ENCODE measurements around the gene LEMD2.

DNA sequence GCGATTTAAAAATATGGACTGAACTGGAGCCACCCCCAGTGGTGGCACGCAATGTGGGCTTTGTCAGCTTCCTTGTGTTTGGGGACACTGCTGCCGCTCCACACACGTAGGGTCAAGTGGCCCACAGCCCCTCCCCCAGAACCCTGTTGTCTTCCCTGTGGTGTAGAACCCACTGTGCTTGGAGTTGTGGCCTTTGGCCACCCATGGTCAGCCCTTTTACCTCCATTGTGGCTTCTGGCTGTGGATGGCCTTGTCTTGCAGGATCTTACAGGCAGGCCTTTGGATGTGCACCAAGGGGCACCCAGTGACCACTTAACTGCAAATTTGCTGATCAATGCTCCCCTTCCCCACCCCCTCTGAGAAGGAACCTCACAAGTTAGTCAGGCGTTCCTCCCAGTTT is 2.0 kb upstream of the LEMD2 start:
- TF ChIP-seq, protein P1, sequence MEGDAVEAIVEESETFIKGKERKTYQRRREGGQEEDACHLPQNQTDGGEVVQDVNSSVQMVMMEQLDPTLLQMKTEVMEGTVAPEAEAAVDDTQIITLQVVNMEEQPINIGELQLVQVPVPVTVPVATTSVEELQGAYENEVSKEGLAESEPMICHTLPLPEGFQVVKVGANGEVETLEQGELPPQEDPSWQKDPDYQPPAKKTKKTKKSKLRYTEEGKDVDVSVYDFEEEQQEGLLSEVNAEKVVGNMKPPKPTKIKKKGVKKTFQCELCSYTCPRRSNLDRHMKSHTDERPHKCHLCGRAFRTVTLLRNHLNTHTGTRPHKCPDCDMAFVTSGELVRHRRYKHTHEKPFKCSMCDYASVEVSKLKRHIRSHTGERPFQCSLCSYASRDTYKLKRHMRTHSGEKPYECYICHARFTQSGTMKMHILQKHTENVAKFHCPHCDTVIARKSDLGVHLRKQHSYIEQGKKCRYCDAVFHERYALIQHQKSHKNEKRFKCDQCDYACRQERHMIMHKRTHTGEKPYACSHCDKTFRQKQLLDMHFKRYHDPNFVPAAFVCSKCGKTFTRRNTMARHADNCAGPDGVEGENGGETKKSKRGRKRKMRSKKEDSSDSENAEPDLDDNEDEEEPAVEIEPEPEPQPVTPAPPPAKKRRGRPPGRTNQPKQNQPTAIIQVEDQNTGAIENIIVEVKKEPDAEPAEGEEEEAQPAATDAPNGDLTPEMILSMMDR (conservative IDR thresholded peaks at IDR 0.05 in 1 of 2, IDR thresholded peaks at IDR 0.05 in 1 of 2; ENCODE audit: low read depth in 1 of 2, low read length in 2 of 2), result no peak
- no peak for TF ChIP-seq EZH2 (IDR thresholded peaks at IDR 0.05; ENCODE audit: low read length, missing control alignments)
